GM12891 (cell line): Measurements from ENCODE around the gene FKBP8.

Experiments used
- PAX5 ChIP-seq: IDR thresholded peaks from 2 replicates; pipeline ENCODE4 v1.6.1; 2011; ENCODE audit warnings: low read length, moderate library complexity, mild to moderate bottlenecking; ENCODE audit not compliant: insufficient read depth, severe bottlenecking
- POLR2A ChIP-seq: IDR thresholded peaks from 2 replicates; pipeline ENCODE4 v1.6.1; 2011; ENCODE audit warnings: low read depth, low read length, control low read depth
- POLR2AphosphoS5 ChIP-seq: IDR thresholded peaks from 2 replicates; pipeline ENCODE4 v1.6.1; 2011; ENCODE audit warnings: low read depth, low read length, control low read depth

GRCh38 chr19:18517606-18518005, 25.8 kb downstream of the FKBP8 start:
- TF ChIP-seq POLR2A (no peak), POLR2AphosphoS5 (no peak), PAX5 (no peak)
